ENCODE data around the gene DNAH1.

GRCh38 chr3:52440671-52441070, 124.6 kb downstream of the DNAH1 start:
- no peak for TF ChIP-seq TAF1 (IDR thresholded peaks at IDR 0.05; ENCODE audit: low read depth, low read length)
- TF ChIP-seq POLR2AphosphoS5 (IDR thresholded peaks at IDR 0.05; ENCODE audit: low read depth, low read length), result no peak
